ENCODE data around the gene TMEM238L. TPM values are rescaled to one million over a fixed set of nuclear protein-coding genes. Genes with fewer than 3 reads are reported as not detected.

TMEM238L gene
- total RNA-seq, 4 donors from 2014 or later, result 0.23 to 7.0 (median 3.1) TPM

DNA sequence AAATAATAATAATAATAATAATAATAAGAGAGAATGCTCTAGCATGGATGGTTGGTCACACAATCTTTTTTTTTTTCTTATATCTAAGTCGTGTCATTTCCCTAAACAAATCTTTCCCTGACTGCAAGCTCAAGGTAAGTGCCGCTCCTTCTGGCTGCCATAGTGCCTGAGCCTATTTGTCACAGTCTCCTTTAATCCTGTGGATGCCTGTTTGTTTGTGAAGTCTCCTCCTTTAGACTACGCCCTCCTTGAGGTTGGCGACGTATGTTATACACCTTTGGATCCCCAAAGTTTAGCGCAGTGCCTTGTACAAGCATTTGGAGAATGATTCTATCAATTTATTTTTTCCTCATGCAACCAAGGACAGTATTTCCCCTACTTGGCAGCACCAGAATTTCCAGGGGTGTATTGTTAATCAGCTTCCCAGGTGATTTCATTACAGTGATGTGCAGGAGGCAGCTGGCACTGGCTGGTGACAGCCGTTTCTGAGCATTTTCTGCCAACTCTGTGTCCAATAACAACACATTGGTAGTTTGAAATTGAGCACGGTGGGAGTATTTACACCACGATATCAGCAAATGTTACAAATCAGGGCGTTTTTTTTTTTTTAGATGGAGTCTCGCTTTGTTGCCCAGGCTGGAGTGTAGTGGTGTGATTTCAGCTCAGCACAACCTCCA lies 26.6 kb downstream of the TMEM238L start:
- TF ChIP-seq, protein P1, sequence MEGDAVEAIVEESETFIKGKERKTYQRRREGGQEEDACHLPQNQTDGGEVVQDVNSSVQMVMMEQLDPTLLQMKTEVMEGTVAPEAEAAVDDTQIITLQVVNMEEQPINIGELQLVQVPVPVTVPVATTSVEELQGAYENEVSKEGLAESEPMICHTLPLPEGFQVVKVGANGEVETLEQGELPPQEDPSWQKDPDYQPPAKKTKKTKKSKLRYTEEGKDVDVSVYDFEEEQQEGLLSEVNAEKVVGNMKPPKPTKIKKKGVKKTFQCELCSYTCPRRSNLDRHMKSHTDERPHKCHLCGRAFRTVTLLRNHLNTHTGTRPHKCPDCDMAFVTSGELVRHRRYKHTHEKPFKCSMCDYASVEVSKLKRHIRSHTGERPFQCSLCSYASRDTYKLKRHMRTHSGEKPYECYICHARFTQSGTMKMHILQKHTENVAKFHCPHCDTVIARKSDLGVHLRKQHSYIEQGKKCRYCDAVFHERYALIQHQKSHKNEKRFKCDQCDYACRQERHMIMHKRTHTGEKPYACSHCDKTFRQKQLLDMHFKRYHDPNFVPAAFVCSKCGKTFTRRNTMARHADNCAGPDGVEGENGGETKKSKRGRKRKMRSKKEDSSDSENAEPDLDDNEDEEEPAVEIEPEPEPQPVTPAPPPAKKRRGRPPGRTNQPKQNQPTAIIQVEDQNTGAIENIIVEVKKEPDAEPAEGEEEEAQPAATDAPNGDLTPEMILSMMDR (IDR thresholded peaks at IDR 0.05), result no peak
- TF ChIP-seq POLR2A (IDR thresholded peaks at IDR 0.05), result no peak
- DNase-seq (ENCODE audit: low spot score in 2 of 2), result peak in 1 of 2 donors; percentile 61
- no peak overlapping the region for H3K4me3 ChIP-seq (ENCODE audit: low read depth, poor library complexity, severe bottlenecking)
- intact Hi-C loops (cut with DNase I; ENCODE audit: low total_unique reads), result no loop called here
- 73 to 85% methylated on average over 11 of the region's 11 CpGs for WGBS, 2 donors

DNA sequence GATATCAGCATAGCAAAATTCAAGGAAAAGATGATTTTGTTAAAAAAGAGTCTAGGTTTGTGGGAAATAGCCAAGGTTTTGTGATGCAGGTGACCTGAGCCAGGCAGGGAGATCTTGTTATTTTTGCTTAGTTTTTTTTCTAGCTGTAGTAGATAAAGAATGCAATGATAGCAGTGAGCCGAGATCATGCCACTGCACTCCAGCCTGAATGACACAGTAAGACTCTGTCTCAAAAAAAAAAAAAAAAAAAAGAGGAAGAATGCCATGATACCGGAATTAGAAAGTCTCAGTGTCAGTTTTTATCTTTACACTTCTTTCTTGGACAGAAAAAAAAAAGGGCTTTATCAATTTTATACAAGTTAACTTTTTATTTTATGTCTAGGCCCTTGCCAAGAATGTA lies 27.5 kb downstream of the TMEM238L start:
- TF ChIP-seq, protein P1 (IDR thresholded peaks at IDR 0.05), result no peak
- TF ChIP-seq POLR2A (IDR thresholded peaks at IDR 0.05), result no peak
- WGBS, 2 donors, result 63 to 74% methylated on average over 2 of the region's 2 CpGs
- intact Hi-C loops (cut with DNase I; ENCODE audit: low total_unique reads), result no loop called here

DNA sequence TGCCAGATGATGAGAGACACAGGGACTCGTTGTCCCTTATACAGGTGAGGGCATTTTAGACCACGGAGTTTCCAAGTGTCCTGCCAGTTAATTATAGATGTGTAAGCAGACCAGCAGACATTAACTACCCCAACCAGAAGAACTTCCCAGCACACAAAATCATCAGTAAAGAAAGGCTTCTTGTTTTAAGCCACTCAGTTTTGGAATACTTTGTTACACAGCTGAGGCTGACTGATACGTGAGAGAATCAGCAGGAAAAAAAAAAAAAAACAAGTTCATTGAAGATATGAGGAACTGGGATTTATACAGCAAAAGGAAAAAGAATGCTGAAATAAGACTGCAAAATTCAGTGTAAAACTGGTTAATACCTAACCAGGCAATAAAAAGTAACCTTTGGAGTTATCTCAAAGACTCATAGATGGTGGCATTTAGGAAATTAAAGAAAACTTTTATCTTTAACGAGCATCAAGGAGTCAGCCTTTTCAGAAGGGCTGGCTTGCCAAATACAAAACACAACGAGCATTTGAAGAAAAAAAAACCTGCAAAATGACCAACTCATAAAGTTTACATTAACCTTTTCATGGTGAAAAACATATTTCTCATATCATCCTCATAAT lies 28.1 kb downstream of the TMEM238L start:
- intact Hi-C loops (cut with DNase I; ENCODE audit: low total_unique reads), result no loop called here
- no peak for TF ChIP-seq POLR2A (IDR thresholded peaks at IDR 0.05)
- TF ChIP-seq, protein P1 (IDR thresholded peaks at IDR 0.05), result no peak
- no peak for DNase-seq (ENCODE audit: low spot score in 2 of 2)
- WGBS, 2 donors, result 75% methylated on average over 5 of the region's 5 CpGs
- no peak overlapping the region for H3K4me3 ChIP-seq (ENCODE audit: low read depth, poor library complexity, severe bottlenecking)

More for the DNA sequence above, 27.5 kb downstream of the TMEM238L start:
- no peak overlapping the region for H3K4me3 ChIP-seq (ENCODE audit: low read depth, poor library complexity, severe bottlenecking)
- no peak for DNase-seq (ENCODE audit: low spot score in 2 of 2)

DNA sequence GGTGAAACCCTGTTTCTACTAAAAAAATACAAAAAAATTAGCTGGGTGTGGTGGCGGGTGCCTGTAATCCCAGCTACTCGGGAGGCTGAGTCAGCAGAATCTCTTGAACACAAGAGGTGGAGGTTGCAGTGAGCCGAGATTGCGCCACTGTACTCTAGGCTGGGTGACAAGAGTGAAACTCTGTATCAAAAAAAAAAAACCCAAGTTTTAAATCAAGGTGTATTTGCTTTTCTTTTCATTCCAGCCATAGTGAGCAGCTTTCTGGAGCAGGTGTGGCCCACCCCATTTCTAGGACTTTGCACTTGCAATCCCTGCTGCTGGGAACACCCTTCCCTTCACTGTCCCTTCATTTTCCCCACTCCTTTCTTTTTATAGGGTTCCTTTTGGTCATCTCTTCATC lies 28.8 kb downstream of the TMEM238L start:
- peak in 1 of 2 donors; percentile 50 for DNase-seq (ENCODE audit: low spot score in 2 of 2)
- no peak overlapping the region for H3K4me3 ChIP-seq (ENCODE audit: low read depth, poor library complexity, severe bottlenecking)
- intact Hi-C loops (cut with DNase I; ENCODE audit: low total_unique reads), result no loop called here
- WGBS, 2 donors, result 83 to 93% methylated on average over 4 of the region's 4 CpGs
- TF ChIP-seq POLR2A (IDR thresholded peaks at IDR 0.05), result no peak
- TF ChIP-seq, protein P1 (IDR thresholded peaks at IDR 0.05), result no peak

DNA sequence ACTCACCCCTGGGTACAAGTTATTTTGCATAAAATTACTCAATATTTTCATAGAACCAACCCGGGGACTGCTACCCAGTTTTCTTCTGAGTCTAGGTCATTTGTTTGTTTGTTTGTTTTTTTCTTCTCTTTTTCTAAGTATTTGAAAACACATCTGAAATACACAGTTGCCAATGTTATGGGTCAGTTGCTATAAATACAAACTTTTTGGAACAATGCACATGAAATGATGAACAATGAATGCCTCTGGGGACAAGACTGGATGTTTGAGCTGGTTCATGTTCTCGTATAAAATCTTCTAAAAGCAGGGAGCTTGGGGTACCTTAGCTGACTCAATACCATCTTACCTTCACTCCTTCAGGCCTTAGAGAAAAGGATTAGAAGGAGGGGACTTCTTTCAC lies 30.5 kb downstream of the TMEM238L start:
- intact Hi-C loops (cut with DNase I; ENCODE audit: low total_unique reads), result no loop called here
- WGBS, 2 donors, result 30 to 39% methylated on average over 2 of the region's 2 CpGs
- H3K4me3 ChIP-seq (ENCODE audit: low read depth, poor library complexity, severe bottlenecking), result no peak overlapping the region
- peak in 1 of 2 donors; percentile 20 for DNase-seq (ENCODE audit: low spot score in 2 of 2)
- TF ChIP-seq, protein P1 (IDR thresholded peaks at IDR 0.05), result no peak
- TF ChIP-seq POLR2A (IDR thresholded peaks at IDR 0.05), result no peak

All from lower leg skin (tissue), 4 donors.